Endothelial cell of umbilical vein (primary cell): ENCODE measurements around the gene COL5A1.

Source experiments
- CTCF ChIP-seq, 2 donors: IDR thresholded peaks; 1 replicate in 1 of 2; 2 replicates in 1 of 2; pipeline ENCODE4 v1.5.1; 2011; ENCODE audit warnings: low read length in 2 of 2, mild to moderate bottlenecking in 2 of 2, moderate library complexity in 2 of 2, control low read depth in 1 of 2, inconsistent platforms in 1 of 2, low read depth in 1 of 2; ENCODE audit not compliant: insufficient read depth in 1 of 2; ENCODE audit errors: extremely low read depth in 1 of 2
- EZH2 ChIP-seq: IDR thresholded peaks from 2 replicates; pipeline ENCODE4 v1.6.1; 2012; ENCODE audit warnings: borderline replicate concordance, low read depth, mild to moderate bottlenecking, moderate library complexity, low read length, inconsistent platforms; ENCODE audit not compliant: severe bottlenecking
- FOS ChIP-seq: IDR thresholded peaks from 2 replicates; pipeline ENCODE4 v1.6.1; 2011; ENCODE audit warnings: mild to moderate bottlenecking, low read length, moderate library complexity, borderline replicate concordance; ENCODE audit not compliant: insufficient read depth
- GATA2 ChIP-seq: IDR thresholded peaks from 2 replicates; pipeline ENCODE4 v1.7.0; 2011; ENCODE audit warnings: low read depth, mild to moderate bottlenecking, moderate library complexity, mixed read lengths, low read length; ENCODE audit not compliant: insufficient read length, insufficient read depth
- JUN ChIP-seq: IDR thresholded peaks from 2 replicates; pipeline ENCODE4 v1.6.1; 2011; ENCODE audit warnings: borderline replicate concordance, low read depth; ENCODE audit not compliant: insufficient read length, insufficient read depth
- MAX ChIP-seq: IDR thresholded peaks from 2 replicates; pipeline ENCODE4 v1.6.1; 2011; ENCODE audit not compliant: insufficient read depth, insufficient read length
- MYC ChIP-seq: IDR thresholded peaks from one replicate; pipeline ENCODE4 v1.6.1; 2011; ENCODE audit warnings: mild to moderate bottlenecking, low read depth, low read length
- POLR2A ChIP-seq: IDR thresholded peaks from 2 replicates; pipeline ENCODE4 v1.6.1; 2012; ENCODE audit warnings: low read depth, mild to moderate bottlenecking, control low read depth, low read length
- POLR2AphosphoS5 ChIP-seq: IDR thresholded peaks from 2 replicates; pipeline ENCODE4 v1.6.1; 2012; ENCODE audit warnings: low read depth, mild to moderate bottlenecking, control low read depth, low read length, moderate library complexity; ENCODE audit not compliant: insufficient read depth

GRCh38 chr9:134671341-134672113 is 29.9 kb downstream of the COL5A1 start:
- TF ChIP-seq POLR2A, result no peak
- no peak for TF ChIP-seq CTCF (IDR thresholded peaks at IDR 0.05; ENCODE audit: extremely low read depth in 1 of 2, insufficient read depth in 1 of 2, low read depth in 1 of 2, low read length in 2 of 2)
- no peak for TF ChIP-seq EZH2
- no peak for TF ChIP-seq MAX
- no peak for TF ChIP-seq JUN
- TF ChIP-seq POLR2AphosphoS5, result no peak
- TF ChIP-seq GATA2, result no peak
- no peak for TF ChIP-seq FOS
- no peak for TF ChIP-seq MYC
